T-helper 2 cell (primary cell): Measurements from ENCODE around the gene CYP11A1.
A peak's percentile ranks its signal among the peaks of the same experiment; 100 is the strongest.

Source experiments
- DNase-seq, 5 experiments: peaks; one replicate each; pipeline versions ENCODE4 v3.0.0 to v3.0.0-alpha.2; 2012 to 2022

CYP11A1 gene

DNA sequence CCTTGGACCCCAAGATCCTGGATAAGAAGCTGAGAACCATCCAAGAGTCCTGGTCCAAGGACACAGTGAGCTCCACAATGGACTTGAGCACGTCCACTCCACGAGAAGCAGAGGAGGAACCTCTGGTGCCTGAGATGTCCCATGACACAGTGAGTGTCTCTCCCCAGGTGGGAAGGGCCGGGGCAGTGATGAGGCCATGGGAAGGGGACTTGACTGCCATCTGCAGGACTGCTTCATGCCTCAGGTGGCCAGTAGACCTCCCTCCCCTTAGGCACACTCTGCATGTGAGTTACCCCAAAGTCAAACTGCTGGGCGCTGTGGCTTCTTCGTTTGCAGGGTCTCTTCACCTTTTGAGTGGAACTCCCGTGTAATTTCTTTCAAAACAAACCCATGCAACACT, 71.6 kb downstream of the CYP11A1 start:
- no peak for DNase-seq

DNA sequence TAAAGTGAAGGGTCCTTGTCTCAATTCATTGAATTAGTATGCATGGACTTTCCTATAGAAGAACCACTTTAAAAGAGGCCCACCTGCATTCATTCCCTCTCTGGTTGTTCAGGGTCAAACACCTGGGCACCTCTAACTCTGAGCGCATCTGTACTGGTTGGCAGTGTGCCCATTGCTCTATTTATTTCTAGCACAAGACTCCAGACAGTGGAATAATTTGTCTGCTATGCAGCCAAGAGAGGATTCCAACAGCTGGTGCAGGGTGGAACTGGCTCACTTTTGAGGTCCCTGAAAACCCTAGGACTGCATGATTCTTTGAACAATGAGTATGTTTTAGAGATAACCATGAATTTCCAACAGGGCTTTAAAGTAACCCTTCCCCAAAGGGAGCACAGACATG, 73.4 kb downstream of the CYP11A1 start:
- no peak for DNase-seq

DNA sequence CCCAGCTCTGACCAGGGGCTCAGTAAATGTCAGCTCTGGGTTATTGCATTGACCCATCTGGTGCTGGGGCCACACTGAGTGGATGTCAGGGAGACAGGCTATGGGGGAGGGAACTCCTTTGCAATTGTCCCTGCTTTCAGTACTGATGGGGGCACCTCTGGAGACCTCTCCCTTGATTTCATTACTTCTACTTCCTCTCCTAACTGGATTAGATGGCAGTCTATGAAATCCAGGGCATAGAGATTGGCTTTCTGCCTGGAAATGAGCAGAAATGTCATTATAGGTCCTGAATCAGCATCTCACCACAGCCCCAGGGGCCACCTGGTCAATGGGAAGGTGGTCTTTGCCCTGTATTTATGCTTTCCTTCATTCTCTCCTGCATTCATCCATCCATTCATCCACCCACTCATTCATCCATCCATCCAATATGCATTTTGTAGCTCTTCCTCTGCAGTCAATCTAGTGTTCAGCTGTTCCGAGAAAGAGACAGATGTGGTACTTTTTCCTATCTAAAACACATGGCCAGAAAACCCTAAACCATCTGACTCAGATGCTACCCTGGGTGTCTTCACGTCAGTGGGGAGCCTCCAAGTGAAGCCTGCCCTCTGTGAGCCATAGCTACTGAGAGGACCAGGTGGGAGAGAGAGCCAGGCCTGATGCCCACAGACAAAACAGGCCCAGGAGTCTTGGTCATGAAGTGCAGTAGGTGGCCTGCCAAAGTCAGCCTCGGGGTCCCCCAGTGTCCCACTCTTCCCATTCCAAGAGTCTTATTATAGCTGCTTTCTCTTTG, 74.2 kb downstream of the CYP11A1 start:
- DNase-seq = no peak

DNA sequence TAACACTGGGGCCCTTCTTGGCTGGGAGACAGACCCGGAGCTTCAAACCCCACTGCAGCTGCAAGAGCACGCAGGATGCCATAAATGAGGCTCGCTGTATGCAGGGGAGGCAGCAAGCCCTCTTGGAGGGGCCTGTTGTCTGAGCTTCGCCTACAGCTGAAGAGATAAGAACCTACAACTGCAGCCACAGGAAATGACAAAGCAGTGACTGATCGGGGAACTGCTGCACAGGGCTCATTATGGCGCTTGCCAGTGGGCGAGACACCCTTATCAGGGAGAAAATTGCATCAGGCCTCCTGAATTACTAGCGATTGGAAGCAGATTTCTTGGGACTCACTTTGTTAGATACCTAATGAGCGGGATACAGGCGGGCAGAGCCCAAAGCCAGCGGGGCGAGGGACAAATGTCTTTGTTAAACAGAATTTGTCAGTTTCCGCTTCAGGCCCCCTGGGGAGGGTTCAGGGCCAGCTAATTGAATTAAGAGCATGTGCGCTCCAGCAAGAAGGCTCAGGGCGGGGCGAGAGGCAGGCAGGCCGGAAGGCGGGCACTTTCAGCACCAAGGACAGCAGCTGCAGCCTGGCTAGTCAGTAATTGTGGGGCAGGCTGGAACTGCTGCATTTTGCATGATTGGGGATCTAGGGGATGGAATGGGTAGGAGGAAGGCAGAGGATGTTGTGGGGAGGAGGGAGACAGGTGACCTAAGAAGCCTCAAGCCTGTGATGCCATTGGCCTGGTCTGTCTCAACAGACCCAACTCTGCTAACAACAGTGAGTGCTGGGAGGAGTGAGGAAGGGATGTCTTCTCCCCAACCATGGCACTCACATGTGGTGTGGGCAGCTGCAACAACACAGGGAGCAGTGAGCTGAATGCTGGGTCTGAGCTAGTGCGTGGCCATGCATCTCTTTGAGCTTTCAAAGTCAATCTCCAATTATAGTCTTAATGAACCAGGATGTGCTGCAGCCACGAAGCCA, 76.1 kb downstream of the CYP11A1 start:
- peak; percentile 19 to 66 (median 40) for DNase-seq

DNA sequence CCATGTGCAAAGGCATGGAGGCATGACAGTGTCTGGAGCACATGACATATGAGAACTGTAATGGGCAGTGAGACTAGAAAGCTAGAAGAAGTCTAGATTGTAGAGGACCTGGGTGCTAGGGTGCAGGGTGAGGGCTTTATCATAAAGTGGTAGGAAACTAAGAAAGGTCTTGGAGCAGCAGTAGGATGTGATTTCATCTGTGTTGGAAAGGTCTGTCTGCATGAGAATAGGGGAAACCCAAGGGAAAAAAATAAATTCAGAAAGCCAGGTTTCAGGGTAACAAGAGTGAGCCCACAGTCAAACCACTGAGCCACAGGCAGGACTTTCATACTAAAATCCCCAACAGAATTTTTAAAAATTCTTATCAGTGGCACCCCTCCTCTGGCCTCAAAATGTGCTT, 76.8 kb downstream of the CYP11A1 start:
- DNase-seq = no peak

DNA sequence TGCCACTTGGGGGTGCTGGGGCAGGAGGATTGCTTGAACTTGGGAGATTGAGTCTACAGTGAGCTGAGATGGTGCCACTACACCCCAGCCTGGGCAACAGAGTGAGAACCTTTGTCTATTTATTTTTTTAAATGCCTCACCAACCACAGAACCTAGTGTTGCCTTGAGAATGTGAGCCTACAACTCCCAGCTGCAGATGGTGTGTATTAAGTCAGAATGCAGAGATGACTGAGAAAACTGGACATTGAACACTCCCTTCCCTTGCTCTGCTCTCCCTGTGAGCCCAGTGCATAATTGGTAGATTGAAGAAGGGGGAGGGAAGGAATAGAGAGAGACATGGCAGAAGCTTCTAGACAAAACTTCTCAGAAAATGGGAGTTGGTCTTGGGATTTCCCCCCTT, 77.8 kb downstream of the CYP11A1 start:
- DNase-seq = no peak
